COLO829 (cell line): Measurements from ENCODE around the gene SLC44A4.
A peak's percentile ranks its signal among the peaks of the same experiment; 100 is the strongest.
"Not testable (repeated sequence)": the region's sequence is repeated elsewhere in the genome, so short reads cannot be mapped to it uniquely, and the experiment has no call there.

ENCODE experiments used
- DNase-seq: peaks from one replicate; pipeline ENCODE4 v3.0.0; 2012; ENCODE audit warnings: low spot score

Gene SLC44A4

DNA sequence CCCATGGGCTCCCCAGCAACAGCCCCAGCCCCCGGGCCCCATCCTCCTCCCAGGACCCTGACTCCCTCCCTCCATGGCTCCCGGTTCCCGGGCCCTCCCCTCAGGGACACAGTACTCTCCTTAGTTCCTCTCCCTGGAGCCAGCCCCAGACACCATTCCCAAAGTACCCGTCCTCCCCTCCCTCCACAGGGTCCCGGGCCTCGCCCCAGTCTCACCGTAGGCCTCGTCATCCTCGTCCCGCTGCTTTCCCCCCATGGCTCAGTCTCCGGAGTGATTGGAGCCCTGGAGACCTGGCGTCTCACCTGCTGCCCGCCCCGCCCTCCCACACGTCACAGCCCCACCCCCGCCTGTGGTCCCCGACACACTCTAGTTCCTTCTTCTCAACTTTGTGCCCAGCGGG is at the start of gene SLC44A4:
Gene SLC44A4, minus strand, starts transcription at position 272 of the 400 bp plus-strand sequence. Its CDS starts 17 bp downstream, at position 255.
- no peak for DNase-seq

DNA sequence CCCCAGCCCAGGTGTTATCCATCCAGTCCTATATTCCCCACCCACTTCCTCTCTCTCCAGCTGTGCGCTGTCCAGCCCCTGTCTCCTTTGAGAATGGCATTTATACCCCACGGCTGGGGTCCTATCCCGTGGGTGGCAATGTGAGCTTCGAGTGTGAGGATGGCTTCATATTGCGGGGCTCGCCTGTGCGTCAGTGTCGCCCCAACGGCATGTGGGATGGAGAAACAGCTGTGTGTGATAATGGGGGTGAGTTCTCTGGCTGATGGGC is 49.8 kb upstream of the SLC44A4 start:
- DNase-seq: no peak

DNA sequence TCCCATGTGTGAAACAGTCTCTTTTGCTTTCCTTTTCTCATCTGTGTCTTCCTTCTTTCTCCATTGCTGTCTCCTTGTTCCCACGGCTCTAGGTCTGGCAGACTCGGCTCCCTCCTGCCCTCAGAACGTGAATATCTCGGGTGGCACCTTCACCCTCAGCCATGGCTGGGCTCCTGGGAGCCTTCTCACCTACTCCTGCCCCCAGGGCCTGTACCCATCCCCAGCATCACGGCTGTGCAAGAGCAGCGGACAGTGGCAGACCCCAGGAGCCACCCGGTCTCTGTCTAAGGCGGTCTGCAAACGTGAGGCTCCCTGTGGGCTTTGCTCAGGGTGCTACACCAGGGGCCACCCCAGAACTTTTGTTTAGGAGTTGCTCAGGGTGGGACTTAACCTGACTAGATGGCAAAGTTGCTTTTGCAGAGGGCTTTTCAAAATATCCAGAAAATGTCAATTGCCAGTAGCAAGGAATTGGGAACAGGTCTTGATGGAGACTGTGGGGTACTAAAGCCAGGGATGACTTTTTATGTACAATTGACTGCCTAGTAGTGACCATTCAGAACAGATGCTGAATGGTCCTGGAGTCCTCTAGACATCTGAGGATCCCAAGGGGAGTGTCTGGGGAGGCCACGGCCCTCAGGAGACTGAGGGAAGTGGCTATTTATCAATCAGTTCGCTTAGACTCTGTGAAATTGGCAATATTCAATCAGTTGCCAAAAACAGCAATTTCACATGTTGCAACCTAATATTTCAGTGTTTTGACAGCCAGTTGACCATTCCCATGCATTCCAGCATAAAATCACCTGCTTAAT is 49.3 kb upstream of the SLC44A4 start:
- DNase-seq: no peak

DNA sequence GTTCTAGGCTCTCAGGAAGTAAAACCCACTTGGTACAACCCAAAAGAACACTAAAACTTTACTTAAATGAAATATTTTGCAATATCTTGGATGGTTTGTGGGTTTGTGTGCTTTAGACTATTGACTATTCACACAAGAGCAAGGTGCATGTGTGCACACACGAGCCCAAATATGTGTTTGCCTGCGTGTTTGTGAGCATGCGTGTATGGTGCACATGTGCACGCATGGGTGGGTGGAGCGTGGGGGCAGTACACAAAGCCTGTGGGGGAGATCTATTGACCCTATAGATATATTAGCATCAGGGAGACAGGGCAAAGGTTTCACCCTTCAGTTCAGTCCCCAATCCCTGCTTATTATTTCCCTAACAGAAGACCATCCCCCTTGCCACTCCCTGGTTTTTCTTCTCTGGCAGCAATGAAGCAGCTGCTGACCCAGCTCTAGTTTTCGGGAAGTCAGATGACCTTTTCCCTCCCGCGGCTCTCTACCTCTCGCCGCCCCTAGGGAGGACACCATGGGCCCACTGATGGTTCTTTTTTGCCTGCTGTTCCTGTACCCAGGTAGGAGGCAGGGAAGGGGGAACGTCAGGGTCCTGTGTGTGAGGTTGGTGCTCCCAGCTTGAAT is 48.6 kb upstream of the SLC44A4 start, which contains the start of gene C2:
Gene C2, plus strand, starts transcription at position 476 of the 621 bp plus-strand sequence. Its CDS starts 36 bp downstream, at position 512.
- DNase-seq: no peak

DNA sequence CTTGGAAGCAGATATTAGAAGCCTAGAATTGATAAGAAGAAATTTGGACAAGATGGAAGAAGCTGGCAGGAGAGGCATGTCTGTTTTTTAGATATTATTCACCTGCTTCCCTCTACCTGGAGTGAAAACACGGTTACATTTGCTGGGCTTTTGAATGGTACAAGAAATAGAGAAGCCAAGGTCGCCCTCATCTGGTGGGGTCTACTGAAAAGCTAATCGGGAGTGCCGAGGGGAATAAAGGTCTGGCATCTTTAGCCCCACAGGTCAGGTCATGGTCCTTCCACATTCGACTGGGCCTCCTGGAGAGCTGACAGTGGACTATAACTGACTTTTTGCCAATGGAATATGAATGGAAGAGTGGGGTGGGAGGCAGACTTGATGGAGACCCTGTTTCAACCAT is 44.1 kb upstream of the SLC44A4 start:
- no peak for DNase-seq

DNA sequence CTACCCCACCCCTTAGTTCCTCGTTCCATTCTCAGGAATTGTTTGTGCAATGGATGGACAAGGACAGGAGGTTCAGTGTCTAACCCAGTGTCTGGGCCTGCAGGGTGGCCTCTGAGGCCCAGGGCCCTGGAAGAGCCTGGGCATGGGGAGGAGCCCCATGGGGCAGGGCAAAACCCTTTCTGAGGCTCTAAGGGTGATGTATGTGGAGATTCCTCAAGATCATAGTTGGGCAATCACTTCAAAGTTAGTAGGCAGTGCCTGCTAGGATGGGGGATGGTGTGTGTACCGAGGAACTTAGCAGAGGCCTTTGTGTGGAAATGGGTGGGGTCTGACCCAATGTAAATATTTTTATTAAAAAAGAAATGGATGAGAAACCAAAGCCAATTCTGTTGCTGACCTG is 42.0 kb upstream of the SLC44A4 start:
- DNase-seq: no peak

DNA sequence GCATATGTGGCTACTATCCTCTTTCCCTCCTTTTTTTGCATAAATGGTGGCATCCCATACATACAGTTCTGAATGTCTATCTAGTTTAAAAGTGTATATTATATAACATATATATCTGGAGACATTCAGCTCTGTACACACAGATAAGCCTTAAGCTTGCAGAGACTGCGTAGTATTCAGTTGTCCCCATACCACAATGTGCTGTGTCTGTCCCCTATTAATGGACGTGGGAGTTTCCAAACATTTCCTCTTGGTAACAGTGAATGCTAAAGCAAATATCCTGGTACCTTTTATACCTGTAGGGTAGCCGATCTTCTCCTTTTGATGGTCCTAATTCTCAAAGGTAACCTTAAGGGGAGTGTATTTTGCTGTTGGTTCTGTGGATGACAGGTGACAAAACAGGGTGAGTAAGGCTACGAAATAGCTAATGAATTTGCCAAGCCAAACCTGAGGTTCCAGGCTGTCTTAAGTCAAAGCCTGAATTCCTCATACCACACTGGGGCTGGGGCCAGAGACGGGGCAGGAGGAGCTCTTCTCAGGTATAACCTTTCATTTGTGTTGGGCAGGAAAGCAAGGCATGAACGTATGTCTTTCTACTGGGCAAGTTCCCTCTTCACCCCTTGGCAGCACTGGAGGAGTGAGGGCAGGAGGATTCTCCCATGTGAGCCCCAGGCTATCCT is 41.0 kb upstream of the SLC44A4 start:
- DNase-seq: no peak

DNA sequence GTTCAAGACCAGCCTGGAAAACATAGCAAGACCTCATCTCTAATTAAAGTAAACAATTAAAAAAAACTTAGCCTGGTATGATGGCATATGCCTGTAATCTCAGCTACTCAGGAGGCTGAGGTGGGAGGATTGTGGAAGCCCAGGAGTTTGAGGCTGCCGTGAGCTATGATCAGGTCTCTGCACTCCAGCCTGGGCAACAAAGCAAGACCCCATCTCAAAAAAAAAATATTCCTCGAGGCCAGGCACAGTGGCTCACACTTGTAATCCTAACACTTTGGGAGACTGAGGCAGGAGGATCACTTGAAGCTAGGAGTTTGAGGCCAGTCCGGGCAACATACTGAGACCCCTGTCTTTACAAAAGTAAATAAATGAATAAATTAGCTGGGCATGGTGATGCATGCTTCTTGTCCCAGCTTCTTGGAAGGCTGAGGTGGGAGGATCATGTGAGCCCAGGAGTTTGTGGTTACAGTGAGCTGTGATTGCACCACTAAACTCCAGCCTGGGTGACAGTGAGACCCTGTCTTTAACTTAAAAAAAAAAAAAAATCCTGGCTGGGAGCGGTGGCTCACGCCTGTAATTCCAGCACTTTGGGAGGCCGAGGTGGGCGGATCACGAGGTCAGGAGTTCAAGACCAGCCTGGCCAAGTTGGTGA is 39.4 kb upstream of the SLC44A4 start:
- DNase-seq: no peak

DNA sequence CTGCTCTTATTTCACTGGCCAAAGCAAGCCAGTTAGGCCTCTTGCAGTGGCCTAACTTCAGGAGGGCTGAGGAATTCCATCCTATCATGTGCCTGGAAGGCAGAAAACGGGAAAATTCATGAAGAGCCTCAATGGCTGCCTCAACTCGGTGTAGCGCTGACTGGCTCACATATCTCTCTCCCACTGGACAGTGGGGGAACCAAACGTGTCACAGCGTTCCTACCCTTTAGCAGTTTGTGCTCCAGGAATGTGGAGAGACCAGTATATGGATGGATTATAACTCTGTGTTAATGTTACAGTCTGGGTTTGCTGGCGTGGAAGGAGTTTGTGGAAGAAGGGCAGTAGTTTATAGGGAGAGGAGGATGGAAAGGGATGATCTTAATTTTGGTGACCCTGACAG is 37.0 kb upstream of the SLC44A4 start:
- no peak for DNase-seq

DNA sequence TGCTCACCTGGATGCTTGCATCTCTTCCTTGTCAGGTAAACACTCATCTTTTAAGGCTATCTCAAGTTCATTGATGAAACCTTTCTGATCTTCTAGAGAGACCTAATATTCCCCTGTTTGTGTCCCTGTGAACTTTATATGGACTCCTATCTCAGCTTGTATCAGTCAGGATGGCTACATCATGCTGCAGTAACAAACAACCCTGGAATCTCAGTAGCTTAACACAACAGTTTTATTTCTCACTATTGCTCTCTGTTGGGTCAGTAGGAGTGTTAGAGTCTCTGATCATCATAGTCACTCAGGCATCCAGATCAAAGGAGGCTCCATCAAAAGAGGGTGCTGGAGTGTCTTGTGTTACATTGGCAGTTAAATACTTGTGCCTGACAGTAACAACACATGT is 36.6 kb upstream of the SLC44A4 start:
- no peak for DNase-seq

DNA sequence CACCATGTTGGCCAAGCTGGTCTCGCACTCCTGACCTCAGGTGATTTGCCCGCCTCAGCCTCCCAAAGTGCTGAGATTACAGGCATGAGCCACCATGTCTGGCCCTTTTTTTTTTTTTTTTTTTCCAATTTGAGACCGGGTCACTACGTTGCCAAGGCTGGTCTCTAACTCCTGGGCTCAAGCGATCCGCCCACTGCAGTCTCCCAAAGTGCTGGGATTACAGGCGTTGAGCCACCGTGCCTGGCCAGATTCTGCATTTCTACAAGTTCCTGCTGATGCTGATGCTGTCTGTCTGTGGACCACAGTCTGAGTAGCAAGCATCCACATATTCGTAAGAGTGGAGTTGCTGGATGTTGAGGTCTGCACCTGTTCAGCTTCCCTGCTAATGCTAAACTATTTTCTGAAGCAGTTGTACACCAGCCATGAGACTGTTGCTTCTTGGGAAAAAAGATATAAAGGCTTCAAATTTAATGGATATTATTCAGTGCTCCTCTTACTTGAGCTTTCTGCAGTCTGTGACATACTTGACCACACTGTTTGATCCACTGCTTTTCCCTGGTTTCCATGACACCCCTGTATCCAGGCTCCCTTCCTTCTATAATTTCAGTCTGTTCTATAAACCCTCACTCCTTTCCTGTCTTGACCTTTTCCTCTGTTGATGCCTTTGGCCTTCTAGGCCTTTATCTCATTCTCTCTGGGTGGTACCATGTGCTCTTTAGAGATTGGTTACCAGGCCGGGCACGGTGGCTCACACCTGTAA is 33.2 kb upstream of the SLC44A4 start:
- no peak for DNase-seq

DNA sequence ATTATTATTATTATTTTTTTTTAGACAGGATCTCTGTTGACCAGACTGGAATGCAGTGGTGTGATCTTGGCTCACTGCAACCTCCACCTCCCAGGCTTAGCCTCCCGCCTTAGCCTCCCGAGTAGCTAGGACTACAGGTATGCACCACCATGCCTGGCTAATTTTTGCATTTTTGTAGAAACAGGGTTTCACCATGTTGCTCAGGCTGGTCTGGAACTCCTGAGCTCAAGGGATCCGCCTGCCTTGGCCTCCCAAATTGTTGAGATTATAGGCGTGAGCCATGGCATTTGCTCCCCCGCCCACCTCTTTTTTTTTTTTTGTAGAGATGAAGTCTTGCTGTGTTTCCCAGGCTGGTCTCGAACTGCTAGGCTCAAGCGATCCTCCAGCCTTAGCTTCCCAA is 30.5 kb upstream of the SLC44A4 start:
- not testable (repeated sequence) for DNase-seq

DNA sequence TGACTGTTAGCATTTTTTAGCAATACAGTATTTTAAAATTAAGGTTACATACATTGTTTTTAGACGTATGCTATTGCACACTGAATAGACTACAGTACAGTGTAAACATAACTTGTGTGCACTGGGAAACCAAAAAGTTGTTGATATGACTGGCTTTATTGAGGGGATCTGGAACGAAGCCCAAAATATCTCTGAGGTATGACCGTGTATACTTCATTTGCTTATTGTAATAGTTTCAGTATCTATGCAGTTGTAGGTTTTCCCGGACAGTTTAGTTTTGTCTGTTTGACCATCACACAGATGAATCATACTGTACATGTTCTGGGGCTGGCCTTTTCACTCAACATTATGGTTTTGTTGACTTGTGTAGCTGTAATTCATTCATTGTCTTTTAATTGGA is 30.0 kb upstream of the SLC44A4 start:
- no peak for DNase-seq

DNA sequence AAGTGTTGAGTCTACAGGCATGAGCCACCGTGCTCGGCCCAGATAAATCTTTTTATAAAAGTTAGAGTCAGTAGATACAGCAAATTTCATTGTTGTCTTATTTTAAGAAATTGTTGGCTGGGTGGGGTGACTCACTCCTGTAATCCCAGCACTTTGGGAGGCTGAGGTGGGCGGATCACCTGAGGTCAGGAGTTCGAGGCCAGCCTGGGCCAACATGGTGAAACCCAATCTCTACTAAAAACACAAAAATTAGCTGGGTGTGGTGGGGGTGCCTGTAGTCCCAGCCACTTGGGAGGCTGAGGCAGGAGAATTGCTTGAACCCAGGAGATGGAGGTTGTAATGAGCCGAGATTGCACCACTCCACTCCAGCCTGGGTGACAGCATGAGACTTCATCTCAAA is 29.5 kb upstream of the SLC44A4 start:
- not testable (repeated sequence) for DNase-seq

DNA sequence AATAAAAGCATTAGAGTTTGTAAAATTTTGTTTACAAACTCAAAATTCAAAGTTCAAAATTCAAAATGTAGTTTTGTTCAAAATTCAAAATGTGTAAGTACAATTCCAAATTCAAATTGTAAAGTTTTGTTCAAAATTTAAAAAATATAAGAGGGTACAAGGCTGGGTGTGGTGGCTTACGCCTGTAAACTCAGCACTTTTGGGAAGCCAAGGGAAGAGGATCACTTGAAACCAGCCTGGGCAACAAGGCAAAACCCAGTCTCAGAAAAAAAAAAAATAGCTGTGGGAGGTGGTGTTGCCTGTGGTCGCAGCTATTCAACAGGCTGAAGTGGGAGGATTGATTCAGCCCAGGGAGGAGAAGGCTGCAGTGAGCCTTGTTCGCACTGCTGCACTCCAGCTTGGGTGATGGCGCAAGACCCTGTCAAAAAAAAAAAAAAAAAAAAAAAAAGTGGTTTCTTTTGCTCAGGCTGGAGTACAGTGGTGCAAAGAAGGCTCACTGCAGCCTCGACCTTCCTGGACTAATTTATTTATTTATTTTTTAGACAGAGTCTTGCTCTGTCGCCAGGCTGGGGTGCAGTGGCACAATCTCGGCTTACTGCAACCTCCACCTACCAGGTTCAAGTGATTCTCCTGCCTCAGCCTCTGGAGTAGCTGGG is 28.5 kb upstream of the SLC44A4 start:
- no peak for DNase-seq

DNA sequence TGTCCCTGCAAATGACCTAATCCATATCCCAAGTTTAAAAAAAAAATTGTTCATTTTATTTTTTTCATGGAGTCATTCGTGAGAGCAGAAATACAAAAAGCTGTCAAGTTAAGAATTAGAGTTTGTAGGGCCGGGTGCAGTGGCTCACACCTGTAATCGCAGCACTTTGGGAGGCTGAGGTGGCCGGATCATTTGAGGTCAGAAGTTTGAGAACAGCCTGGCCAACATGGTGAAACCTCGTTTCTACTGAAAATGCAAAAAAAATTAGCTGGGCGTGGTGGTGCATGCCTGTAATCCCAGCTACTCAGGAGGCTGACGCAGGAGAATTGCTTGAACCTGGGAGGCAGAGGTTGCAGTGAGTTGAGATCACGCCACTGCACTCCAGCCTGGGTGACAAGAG is 27.9 kb upstream of the SLC44A4 start:
- DNase-seq: not testable (repeated sequence)

DNA sequence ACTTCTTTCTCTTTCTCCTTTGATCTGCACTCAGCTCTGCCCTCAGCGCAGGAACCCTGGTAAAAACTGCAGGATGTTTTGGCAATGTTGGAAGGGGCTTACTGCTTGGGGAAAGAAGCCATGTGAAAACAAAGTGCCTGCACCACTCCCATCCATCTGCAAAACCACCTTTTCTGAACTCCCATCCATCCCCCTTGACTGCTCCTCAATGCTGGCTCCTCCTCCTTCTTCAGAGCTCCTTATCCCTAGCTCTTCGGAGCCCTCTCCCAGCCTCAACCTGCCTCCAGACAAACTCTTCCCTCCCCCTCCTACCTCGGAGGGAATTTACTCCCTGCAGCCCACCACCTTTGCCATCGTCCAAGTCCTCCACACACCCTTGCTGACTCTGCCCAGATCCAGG is 27.3 kb upstream of the SLC44A4 start:
- DNase-seq: no peak

DNA sequence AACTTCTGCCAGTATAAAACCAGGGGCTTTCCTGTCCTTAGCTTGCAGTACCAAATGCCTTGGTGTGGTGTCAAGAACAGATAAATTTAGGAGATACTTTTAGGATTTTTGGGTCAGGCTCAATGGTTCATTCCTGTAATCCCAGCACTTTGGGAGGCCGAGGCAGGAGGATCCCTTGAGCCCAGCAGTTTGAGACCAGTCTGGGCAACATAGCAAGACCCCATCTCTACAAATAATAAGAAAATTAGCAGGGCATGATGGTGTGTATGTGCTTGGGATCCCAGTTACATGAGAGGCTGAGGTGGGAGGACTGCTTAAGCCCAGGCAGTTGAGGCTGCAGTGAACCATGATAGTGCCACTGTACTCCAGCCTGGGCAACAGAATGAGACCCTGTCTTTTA is 26.2 kb upstream of the SLC44A4 start:
- no peak for DNase-seq

DNA sequence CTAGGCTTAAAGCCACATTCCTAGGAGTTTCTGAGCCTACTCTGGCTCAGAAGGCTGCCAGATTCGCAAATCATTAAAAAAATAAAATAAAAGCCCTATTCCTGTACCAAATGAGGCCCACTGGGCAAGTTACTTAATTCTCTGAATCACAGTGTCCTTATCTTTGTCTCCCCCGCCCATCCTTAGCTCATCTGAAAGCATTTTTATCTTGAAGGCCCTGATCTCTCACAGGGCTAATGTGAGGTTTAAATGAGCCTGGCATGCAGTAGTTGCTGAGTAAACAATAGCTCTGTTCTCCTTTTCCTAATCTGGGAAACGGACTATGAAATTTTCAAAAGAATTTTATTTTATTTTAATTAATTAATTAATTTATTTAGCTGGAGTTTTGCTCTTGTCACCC is 25.2 kb upstream of the SLC44A4 start:
- no peak for DNase-seq

DNA sequence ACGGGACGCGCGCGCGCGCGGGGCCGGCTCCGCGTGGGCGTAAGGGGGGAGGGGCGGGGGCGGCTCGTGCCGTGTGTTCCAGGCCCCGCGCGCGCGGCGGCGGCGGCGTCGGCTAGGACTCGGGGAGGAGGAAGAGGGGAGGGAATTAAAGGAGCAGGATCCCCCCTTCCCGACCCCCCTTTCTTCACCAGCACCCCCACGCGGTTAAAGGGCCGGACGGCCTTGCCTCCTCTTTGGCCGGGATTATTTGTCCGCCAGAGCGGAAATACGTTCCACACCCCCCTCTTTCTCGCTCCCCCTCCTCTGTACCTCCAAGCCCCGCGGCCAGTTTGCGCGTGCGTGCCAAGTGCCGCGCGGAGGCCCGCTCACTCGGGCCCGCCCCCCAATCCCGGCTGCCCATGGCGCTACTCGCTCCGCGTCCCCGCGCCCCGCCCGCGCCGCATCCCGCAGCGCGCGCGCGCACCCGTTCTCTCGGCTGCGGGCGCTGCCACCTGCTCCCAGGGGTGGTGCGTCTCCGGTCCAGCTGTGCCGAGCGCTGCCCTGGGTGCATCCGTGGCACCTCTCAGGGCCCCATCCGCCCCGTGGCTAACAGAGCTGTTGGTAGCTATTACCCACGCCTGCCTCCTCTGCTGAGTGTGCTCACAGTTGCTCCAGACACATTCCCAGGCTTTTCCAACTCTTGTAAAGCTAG is 23.3 kb upstream of the SLC44A4 start, which contains the start of gene ZBTB12:
Gene ZBTB12, minus strand, starts transcription at position 134 of the 691 bp plus-strand sequence. CDS start 781 bp downstream, outside the sequence.
- DNase-seq: peak; percentile 85
